ENCODE measurements around the gene ANKRD42.
A peak's percentile ranks its signal among the peaks of the same experiment; 100 is the strongest.

ANKRD42 gene

DNA sequence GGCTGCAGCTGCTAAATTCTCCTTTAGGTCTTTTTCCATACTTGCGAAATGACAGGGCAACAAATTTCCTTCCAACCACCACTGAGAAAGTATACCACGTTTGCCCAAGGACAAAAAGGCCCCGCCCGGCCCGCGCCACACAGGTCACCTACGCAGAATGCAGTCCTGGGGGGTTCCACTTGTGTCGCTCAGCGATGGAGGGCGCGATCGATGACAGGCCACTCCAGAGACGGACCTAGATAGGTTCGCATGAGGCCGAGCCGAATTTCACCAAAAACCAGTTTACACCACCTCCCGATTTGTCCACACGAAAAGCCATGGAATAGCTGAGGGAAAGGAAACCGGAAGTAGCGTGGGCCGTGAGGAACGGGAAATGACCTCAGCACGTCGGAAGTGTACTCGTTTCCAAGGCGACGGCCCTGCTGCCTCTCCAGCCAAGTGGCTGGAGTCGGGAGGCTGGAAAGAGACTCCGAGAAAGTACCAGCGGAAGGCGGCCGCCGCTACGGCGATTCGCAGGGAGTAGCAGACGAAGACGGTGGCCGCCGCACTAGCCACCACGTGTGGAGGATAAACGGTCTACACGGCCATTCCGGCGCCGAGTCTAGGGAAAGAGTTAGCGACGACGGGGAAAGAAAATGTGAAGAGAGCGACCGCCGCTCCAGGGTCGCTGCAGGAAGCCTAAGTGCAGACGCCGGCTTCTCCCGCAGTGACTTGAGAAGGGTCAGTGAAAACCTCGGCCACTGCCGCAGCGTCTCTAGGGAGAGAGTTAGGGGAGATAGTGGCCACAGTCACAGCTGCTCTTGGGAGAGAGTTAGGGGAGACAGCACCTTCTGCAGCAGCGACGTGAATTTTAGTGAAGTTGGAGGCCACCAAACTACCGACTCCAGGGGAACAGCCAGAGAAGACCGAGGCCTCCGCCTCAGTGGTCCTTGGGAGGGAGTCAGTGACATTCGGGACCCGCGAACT lies at the start of gene ANKRD42:
Gene ANKRD42, plus strand, starts transcription at position 398 of the 966 bp plus-strand sequence. CDS start 959 bp downstream, outside the sequence.
- DNase-seq (ENCODE audit: low read depth in 2 of 2): peak; percentile 66 to 72

DNA sequence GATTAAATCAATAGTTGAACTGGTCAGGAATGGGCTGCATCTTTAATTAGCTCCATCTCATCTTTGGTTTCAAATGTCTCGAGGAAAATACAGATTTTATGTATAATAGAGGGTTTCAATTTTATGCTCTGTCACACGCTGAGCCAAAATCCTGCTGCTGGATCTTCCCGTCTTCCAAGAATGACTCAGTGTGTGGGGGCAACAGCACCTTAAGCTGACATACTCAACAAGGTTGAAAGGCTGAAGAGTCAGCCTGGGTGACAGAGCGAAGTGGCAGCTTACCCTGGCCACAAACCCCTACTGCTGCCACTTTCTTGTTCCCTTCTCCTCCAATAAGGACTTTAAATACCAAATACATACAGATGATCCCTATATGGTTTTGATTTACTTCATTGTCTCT lies 45.6 kb upstream of the ANKRD42 start:
- DNase-seq (ENCODE audit: low read depth in 2 of 2): no peak

DNA sequence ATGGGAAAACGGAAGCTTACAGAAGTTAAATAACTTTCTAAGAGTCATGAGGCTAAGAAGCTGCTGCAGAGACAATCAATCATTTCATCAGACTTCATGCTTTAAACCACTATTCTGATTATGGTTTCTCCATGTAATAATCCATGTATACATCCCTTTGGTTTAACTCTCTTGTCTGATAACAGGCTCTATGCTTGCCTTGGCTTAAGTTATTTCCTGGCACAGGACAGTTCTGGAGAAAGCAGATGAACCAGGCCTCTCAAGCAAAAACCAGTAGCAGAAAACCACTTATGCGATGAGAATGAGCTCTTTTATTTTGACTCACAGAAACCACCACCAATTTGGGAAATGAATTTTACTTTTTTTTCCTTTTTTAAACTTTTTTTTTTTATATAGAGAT lies 43.1 kb upstream of the ANKRD42 start:
- DNase-seq (ENCODE audit: low read depth in 2 of 2): no peak

DNA sequence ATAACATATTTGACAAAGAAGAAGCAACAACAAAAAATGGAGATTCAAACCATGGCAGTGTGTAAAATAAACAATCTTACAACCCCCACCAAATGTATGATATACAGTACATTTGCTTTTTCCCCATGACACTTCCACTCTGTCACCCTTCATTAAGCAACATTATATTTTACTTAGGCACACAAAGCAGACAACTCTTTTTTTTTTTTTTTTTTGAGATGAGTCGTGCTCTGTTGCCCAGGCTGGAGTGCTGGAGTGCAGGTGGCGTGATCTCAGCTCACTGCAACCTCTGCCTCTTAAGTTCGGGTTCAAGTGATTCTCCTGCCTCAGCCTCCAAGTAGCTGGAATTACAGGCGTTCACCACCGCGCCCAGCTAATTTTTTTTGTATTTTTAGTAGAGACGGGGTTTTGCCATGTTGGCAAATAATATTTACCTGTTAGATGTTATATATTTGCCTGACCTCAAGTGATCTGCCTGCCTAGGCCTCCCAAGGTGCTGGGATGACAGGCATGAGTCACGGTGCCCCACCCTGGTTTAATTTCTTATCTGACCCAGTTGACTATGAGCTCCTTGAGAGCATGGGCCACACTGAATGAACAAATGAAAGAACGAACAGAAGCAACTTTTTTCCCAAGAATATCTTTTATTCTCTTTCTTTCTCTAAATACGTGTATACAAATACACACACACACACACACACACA lies 42.1 kb upstream of the ANKRD42 start:
- DNase-seq (ENCODE audit: low read depth in 2 of 2): no peak

DNA sequence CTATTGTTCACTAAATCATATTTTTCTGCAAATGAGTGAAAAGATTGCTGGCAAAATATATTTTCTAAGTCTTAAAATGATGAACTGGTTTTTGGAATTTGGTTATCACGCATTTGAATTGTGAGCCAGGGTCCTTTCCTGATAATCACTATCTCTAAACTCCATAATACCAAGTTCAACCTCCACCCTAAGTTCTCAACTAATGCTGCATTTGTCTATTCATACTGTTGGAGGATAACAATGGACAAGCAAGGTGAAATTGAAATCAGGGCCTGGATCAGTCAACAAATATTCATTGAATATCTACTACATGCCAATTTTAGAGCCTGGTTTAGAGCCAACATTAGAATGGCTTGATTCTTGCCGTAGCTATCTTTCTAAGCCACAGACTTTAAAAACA lies 41.2 kb upstream of the ANKRD42 start:
- no peak for DNase-seq (ENCODE audit: low read depth in 2 of 2)

DNA sequence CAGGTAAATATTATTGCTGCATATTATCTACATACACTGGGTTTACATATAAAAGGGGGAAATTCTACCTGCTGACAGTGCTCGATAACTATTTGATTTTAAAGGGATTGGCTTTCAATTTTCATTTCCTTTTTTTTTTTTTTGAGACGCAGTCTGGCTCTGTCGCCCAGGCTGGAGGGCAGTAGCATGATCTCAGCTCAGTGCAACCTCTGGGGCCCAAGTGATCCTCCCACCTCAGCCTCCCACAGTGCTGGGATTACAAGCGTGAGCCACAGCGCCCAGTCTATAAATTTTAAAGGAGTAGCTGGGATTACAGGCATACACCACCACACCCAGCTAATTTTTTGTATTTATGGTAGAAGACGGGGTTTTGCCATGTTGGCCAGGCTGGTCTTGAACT lies 39.7 kb upstream of the ANKRD42 start:
- DNase-seq (ENCODE audit: low read depth in 2 of 2): no peak

DNA sequence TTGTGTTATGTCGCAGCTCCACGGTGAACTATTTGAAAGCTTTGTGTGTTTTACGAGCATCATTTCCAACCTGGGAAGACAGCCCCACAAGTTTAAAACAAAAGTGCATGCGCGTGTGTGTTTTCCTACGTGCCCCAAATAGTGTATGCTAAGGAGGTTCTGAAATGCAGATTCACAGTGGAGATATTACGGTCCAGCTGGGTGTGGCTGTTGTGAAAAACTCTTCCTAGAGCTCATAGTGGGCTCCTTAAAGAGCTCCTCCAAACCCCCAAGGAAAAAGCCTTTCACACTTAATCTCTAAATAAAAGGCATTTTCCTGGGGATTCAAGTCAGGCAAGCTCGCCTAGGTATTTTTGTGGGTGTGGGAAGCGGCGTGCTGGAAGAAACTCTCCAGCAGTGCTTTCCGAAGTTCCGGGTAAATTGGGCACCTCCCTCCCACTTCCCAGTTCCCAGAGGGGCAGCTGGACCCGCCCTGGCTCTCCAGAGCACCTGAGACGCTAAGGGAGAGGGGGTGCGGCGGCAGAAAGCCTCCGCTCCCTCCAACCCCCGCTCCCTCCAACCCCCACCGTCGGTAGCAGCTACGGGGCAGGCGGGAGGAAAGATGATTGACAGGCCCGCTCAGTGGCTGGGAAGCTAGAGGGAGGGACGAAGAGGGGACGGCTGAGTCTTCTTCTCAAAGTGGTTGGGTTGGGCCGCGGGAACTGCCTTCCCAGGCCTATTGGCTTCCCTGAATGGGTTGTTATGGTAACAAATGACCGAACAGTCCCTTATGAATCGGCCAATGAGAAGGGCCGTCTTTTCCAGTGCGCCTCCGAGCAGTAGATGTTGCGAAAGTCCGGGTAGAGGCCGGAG lies 37.1 kb upstream of the ANKRD42 start:
- DNase-seq (ENCODE audit: low read depth in 2 of 2): peak; percentile 95 to 98

DNA sequence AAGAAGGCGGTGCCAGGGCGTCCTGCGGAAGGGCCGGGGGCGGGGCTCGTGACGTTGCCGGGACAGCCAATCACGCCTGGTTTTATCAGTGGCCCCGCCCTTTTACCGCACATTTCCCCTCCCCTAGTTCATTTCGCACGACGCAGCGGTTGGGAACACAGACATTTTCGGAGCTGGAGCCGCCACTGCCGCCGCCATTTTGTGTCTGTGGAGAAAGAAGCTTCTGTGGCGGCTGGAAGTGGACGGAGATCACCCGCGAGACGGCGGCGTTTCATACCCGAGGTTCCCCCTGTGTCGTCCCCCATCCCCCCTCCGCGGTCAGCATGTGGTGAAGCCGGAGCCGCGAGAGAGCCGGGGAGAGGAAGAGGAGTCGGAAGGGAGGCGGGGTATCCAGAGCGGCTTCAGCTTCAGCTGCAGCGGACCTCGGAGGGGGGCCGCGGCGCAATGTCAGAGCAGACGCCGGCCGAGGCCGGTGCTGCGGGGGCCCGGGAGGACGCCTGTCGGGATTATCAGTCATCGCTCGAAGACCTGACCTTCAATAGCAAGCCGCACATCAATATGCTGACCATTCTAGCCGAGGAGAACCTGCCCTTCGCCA lies 36.4 kb upstream of the ANKRD42 start, which contains the start of gene PCF11:
Gene PCF11, plus strand, starts transcription at position 136 of the 598 bp plus-strand sequence. Its CDS starts 309 bp downstream, at position 445.
- DNase-seq (ENCODE audit: low read depth in 2 of 2): no peak

DNA sequence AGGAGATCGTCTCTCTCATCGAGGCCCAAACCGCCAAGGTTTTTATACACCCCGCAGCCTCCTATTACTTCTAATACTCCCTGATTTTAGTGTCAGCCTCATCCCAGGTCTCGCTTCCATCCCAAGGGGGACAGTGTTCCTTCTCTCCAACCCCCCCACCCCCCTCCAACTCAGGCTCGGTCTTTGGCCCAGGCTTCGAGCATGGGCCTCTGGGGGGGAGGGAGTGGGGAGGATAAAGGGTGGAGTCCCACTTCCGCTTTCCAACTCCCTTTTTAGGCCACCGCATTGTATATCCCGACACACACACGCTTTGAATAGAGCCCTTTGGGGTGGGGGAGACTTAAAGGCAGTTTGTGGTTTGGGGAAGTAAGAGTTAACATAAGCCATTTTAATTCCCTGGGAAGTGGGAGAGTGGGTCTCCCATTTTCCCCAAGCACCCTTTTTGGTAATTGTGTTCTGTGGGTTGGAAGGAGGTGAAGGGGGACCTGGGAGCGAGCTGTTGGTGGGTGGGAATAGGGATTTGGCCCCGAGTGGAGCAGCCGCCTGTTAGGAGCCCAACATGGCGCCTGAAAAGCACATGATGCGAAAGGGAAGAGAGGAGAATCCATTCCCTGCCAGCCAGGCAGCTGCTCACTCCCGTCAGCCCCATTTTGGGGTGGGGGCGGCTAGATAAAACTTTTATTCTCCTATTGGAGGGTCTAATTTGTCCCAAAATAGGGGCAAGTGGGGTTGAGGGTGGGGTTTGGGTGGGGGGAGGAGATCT lies 35.7 kb upstream of the ANKRD42 start:
- DNase-seq (ENCODE audit: low read depth in 2 of 2): peak in 1 of 2 donors; percentile 27

DNA sequence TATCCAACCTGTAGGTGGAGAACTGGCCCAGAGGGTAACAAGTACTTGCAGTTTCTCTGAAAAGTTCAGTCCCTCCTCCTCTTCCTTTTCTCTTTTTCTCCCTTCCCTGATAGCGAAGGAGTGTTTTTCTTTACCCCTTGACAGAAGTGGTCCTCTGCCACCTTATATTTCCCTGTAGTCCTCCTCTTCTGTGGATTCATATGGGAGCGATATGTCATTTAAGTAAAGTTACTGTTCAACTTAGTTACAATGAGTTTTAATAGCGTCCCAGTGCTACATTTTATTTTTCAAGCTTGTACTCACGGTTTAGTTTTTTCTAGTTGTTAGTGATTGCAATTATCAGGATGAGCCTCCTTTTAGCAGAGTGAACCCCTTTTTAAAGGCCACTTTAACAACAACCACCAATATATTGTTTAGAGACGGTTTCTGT lies 35.1 kb upstream of the ANKRD42 start:
- DNase-seq (ENCODE audit: low read depth in 2 of 2): no peak

DNA sequence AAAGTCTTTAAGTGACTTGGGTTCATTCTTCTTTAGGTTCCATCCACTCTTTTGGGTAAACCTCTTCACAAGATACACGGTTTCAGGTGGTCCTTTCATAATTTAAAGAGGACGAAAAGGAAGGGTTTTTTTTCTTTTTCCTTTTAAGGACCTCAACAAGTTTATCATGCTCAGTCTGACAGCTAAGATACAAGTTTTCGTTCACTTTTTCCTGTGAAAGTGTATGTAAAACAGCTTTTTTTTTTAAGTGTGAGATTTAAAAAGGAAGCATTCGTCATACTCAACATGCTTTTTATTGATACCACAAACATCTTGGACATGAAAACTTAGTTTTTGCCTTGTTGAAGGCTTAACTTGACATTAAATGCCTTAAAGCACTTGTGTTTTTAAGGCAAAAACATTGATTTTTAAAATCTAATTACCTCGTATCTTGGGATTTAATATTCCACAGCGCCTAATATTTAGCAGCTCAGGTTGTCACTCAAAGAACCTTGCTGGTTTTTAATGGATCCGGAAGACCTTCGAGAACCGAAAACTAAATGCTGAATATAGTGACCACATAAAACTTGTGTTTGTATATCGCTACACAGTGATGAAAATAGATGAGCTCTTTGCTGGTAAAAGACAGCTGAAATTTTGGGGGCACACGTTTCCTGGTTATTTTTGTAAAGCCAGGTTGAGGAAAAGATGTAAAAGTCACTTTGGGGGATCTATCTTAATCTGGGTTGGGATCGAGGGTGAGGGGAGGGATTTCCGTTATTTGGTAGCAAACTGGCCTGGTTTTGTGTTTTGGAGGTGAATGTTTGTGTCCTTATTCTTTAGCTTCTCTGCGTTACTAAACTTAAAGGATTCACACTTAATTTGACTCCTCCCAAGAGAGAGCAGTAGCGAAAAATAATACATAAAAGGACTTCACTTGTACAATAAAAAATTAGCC lies 34.3 kb upstream of the ANKRD42 start:
- DNase-seq (ENCODE audit: low read depth in 2 of 2): no peak

DNA sequence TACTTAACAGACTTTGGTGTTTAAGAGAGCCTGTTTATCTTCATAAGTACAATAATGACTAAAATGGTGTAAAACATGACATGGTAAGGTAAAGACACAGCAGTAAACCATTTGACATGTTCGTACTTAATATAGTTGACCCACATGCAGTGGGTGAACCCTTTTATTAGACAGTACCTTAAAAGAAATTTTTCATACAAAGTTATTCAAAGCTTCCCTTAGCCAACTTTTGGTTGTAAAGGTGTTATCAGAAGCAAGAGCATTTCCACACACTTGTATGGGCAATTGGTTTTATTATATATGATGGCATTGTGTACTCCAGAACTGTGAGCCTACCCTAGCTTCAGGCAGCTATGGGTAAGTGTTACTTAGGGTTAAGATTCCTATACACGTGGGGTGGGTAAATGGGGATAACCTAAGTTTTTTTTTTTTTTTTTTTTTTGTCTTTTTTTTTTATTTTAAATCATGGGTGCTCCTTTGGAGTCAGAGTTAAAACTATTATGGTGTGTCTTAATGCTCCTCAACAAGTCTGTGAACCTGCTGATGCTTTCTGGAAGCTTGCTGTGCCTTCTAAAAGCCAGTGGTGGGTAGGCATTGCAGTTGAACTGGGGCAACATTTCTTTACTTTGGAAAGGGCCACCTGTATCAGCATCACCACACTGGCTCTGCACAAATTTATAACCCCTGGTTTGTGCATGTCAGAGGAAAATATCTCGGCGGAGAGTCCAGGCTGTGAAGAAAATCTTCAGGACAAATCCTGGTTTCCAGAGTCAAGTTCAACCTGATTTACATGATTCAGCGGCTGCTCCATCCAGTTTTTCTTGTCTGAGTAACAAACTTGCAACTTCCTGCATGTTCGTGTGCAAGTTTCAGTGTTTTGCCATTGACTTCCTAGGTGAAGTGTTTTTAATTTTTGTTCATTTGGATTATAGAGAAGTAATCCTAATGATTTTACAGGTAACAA lies 33.3 kb upstream of the ANKRD42 start:
- DNase-seq (ENCODE audit: low read depth in 2 of 2): no peak

DNA sequence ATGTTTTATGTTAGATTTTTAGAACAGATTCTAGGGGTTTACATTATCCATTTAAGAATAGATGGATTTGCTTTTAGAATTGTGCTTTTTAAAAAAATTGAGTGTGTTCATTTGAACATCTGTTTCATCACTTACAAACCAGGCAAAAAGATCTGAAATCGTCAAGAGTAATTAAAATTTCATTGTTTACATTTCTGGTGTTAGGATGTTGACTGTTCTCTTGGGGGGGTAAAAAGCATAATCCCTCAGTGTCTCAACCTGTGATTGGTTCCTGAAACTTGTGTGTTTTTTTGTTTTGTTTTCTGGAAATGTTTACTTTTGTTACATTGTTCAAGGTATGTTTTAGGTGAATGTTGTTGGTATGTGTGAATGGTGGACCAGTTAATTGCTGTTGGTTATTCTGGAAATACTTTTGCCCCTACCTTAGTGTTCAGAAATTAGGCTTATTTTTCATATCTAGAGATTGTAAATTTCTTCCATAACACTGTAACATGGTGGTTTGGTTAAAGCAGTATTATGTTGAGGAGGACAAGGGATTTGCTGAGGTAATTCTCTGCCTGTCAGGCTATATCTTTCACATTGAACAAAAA lies 31.8 kb upstream of the ANKRD42 start:
- no peak for DNase-seq (ENCODE audit: low read depth in 2 of 2)

DNA sequence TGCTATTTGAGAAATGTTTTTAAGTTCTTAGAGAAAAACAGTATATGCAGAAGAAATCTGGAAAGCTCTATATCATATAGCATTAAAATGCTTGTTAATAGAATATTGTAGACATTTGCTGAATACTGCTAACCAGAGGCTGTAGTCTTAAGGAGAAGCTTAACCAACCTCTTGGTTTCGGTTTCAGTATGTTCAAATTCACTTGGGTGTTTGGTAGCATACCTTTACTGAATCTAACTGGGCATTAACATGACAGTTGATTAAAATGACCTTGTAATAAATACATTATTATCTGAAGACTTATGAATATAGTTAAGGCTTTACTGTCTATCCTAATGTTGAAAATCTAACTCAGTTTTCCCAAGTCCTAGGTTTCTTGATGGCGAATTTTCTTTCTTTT lies 31.1 kb upstream of the ANKRD42 start:
- DNase-seq (ENCODE audit: low read depth in 2 of 2): no peak

DNA sequence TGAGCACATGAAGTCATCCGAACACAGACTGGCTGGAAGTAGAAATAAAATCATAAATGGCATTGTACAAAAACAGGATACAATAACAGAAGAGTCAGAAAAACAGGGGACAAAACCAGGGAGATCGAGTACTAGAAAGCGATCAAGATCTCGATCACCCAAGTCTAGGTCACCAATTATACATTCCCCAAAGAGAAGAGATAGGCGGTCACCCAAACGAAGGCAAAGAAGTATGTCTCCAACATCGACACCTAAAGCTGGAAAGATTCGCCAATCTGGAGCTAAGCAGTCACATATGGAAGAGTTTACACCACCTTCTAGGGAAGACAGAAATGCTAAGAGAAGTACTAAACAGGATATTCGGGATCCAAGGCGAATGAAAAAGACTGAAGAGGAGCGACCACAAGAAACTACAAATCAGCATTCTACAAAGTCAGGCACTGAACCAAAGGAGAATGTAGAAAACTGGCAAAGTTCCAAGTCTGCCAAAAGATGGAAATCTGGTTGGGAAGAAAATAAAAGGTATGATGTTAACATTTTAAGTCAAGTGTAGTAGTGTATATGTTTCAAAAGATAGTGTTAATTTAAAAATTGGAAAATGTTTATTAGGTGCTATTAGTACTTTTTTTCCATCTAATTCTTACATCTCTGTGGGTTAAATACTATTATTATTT lies 27.2 kb upstream of the ANKRD42 start:
- DNase-seq (ENCODE audit: low read depth in 2 of 2): no peak

DNA sequence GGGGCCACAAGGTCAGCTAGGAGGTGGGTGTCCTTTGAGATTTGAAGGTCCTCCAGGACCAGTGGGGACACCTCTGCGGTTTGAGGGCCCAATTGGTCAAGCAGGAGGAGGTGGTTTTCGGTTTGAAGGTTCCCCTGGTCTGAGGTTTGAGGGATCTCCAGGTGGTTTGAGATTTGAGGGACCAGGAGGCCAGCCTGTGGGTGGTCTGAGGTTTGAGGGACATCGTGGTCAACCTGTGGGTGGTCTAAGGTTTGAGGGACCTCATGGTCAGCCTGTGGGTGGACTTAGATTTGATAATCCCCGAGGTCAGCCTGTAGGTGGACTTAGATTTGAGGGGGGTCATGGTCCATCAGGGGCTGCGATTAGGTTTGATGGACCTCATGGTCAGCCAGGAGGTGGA lies 24.8 kb upstream of the ANKRD42 start:
- no peak for DNase-seq (ENCODE audit: low read depth in 2 of 2)

DNA sequence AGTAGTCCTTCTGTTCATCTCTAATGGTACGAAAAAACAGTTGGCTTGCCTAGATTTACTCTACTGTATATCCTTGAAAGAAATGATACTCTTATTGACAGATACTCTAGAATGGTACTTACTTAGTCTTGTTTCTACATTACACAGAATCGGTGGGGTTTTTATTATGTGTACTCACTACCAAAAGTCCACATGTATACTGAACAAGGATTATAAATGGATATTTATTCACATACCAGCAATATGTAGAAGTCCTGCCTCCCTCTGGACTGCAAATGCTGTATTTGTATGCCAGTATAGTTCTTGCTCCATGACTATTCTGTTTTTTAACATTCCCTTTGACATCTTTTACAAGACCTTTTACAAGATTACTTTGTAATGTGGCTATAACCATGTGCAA lies 22.6 kb upstream of the ANKRD42 start:
- DNase-seq (ENCODE audit: low read depth in 2 of 2): no peak

Data from stimulated activated CD8-positive, alpha-beta memory T cell treated with anti-CD3 and anti-CD28 coated beads, Interleukin-2, amount 100 ng/mL, for 1 hour (primary cell).